Skeletal muscle satellite cell (primary cell): ENCODE data around the gene YWHAE.
"Not testable (repeated sequence)": the region's sequence is repeated elsewhere in the genome, so short reads cannot be mapped to it uniquely, and the experiment has no call there.

Source experiments
- H3K27me3 ChIP-seq: 2 replicates; pipeline ENCODE4 v1.7.0; 2013; ENCODE audit warnings: low read length; ENCODE audit not compliant: control insufficient read depth, insufficient read depth
- H3K36me3 ChIP-seq: 2 replicates; pipeline ENCODE4 v1.7.0; 2013; ENCODE audit warnings: mild to moderate bottlenecking, control low read depth, low read length; ENCODE audit not compliant: insufficient read depth
- H3K4me1 ChIP-seq: 2 replicates; pipeline ENCODE4 v1.7.0; 2013; ENCODE audit warnings: low read length; ENCODE audit not compliant: control insufficient read depth, insufficient read depth
- H3K4me2 ChIP-seq: 2 replicates; pipeline ENCODE4 v1.7.0; 2013; ENCODE audit warnings: mild to moderate bottlenecking, low read length
- H3K4me3 ChIP-seq: 2 replicates; pipeline ENCODE4 v1.7.0; 2013; ENCODE audit warnings: low read length
- H3K9ac ChIP-seq: 2 replicates; pipeline ENCODE4 v1.7.0; 2013; ENCODE audit warnings: mild to moderate bottlenecking, low read depth, low read length, moderate library complexity
- H3K9me3 ChIP-seq: replicated peaks from 2 replicates; pipeline ENCODE4 v1.7.0; 2013; ENCODE audit warnings: mild to moderate bottlenecking, control low read depth, low read length

Gene YWHAE

DNA sequence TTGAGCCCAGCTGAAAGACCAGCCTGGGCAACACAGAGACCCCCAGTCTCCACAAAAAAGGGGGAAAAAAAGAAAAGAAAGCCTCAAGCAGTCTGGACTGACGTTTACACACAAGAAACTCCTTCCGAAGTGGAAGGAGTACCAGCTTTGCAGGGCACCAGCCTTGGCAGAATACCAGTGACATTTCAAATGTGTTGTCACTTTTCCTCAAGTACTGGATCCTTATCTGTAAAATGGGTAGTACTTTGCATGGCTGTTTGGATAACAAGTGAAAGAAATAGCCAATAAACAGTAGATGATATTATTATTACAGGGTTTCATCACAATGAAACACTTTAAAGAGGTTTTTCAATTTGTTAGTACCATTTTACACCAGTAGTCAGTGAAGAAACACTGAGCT lies 14.2 kb downstream of the YWHAE start:
- no peak overlapping the region for H3K4me2 ChIP-seq
- H3K27me3 ChIP-seq: no peaks in the 10 kb centered on the region
- H3K9ac ChIP-seq: no peak overlapping the region
- no peak overlapping the region for H3K4me3 ChIP-seq
- no peaks in the 10 kb centered on the region for H3K9me3 ChIP-seq
- no peaks in the 10 kb centered on the region for H3K36me3 ChIP-seq
- H3K4me1 ChIP-seq: peaks cover 36% of the 10 kb centered on the region

- H3K4me2 ChIP-seq: no peak overlapping the region
- H3K4me3 ChIP-seq: no peak overlapping the region
- no peaks in the 10 kb centered on the region for H3K36me3 ChIP-seq
- H3K9ac ChIP-seq: no peak overlapping the region
- H3K27me3 ChIP-seq: no peaks in the 10 kb centered on the region
- peaks cover 36% of the 10 kb centered on the region for H3K4me1 ChIP-seq
- no peaks in the 10 kb centered on the region for H3K9me3 ChIP-seq
Measured at GRCh38 chr17:1384905-1385435, 15.1 kb downstream of the YWHAE start.

- no peaks in the 10 kb centered on the region for H3K27me3 ChIP-seq
- H3K4me1 ChIP-seq: peaks cover 57% of the 10 kb centered on the region
- H3K4me2 ChIP-seq: no peak overlapping the region
- H3K36me3 ChIP-seq: peaks cover 3% of the 10 kb centered on the region
- no peak overlapping the region for H3K4me3 ChIP-seq
- no peaks in the 10 kb centered on the region for H3K9me3 ChIP-seq
- no peak overlapping the region for H3K9ac ChIP-seq
Measured at GRCh38 chr17:1379930-1380313, 20.1 kb downstream of the YWHAE start.

DNA sequence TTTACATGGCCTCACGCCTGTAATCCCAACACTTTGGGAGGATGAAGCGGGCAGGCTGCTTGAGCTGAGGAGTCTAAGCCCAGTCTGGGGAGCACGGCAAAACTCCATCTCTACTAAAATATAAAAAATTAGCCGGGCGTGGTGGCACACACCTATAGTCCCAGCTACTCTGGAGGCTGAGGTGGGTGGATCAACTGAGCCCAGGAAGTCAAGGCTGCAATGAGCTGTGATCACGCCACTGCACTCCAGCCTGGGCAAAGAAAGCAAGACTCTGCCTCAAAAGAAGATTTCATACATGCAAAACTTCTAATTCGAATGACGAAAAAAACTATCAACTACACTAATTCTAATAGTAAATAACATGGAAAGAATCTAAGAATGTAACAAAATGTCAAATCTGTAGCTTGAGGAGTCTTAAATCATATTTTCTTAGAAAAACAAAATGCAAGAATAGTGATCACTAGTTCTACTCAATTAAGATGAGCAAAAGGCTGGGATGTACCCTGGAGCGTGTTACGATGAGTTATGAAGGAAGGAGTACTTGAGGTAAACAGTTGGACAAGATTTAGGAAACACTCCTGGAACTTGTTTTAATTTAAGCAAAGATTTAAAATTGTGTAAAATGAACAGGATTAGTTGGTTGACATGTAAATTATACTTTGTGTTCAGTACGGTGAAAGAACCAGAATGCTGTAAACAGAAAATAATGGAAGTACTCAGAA lies 20.7 kb downstream of the YWHAE start:
- peaks cover 6% of the 10 kb centered on the region for H3K36me3 ChIP-seq
- peaks cover 63% of the 10 kb centered on the region for H3K4me1 ChIP-seq
- no peak overlapping the region for H3K9ac ChIP-seq
- H3K4me2 ChIP-seq: no peak overlapping the region
- no peaks in the 10 kb centered on the region for H3K9me3 ChIP-seq
- H3K4me3 ChIP-seq: no peak overlapping the region
- no peaks in the 10 kb centered on the region for H3K27me3 ChIP-seq

DNA sequence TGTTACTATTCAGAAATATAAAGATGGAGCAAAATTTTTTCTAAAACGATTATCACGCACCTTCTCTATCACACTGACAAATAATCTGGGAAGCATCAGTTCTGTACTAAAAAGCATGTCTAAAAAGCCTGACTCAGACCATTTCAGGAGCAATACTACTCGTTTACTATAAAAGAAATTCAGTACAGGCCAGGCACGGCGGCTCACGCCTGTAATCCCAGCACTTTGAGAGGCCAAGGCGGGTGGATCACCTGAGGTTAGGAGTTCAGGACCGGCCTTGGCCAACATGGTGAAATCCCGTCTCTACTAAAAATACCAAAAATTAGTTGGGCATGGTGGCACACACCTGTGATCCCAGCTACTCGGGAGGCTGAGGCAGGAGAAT lies 21.6 kb downstream of the YWHAE start:
- not testable (repeated sequence) for H3K4me3 ChIP-seq, H3K27me3 ChIP-seq, H3K9me3 ChIP-seq, H3K9ac ChIP-seq, H3K4me2 ChIP-seq
- peaks cover 11% of the 10 kb centered on the region for H3K36me3 ChIP-seq
- H3K4me1 ChIP-seq: peaks cover 66% of the 10 kb centered on the region

GRCh38 chr17:1377334-1377733 lies 22.7 kb downstream of the YWHAE start:
- Histone ChIP-seq H3K27me3 (no peaks in the 10 kb centered on the region), H3K9me3 (no peaks in the 10 kb centered on the region), H3K4me3 (no peak overlapping the region), H3K4me2 (no peak overlapping the region), H3K9ac (no peak overlapping the region), H3K36me3 (peaks cover 20% of the 10 kb centered on the region), H3K4me1 (peaks cover 66% of the 10 kb centered on the region)

DNA sequence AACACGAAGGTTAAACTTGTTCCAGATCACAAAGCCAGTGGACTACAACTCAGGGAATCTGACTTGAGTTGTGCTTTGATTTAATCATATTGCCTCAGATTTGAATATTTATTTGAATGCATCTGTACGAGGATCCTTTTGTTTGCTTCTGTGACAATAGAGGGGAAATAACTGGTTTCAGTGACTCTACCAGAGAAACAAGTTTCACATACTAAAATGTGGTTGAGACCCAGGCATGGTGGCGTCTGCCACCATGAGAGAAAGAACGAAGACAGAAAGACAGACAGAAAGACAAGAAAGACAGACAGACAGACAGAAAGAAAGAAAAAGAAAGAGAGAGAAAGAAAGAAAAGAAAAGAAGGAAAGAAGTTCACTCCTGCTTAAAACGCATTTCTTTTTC lies 24.0 kb downstream of the YWHAE start:
- H3K36me3 ChIP-seq: peaks cover 24% of the 10 kb centered on the region
- peak overlapping the region; percentile 22 for H3K4me2 ChIP-seq
- no peak overlapping the region for H3K4me3 ChIP-seq
- H3K9me3 ChIP-seq: no peaks in the 10 kb centered on the region
- no peaks in the 10 kb centered on the region for H3K27me3 ChIP-seq
- H3K9ac ChIP-seq: no peak overlapping the region
- H3K4me1 ChIP-seq: peaks cover 66% of the 10 kb centered on the region

- no peaks in the 10 kb centered on the region for H3K9me3 ChIP-seq
- peaks cover 24% of the 10 kb centered on the region for H3K36me3 ChIP-seq
- H3K4me3 ChIP-seq: no peak overlapping the region
- peaks cover 61% of the 10 kb centered on the region for H3K4me1 ChIP-seq
- H3K4me2 ChIP-seq: peak overlapping the region; percentile 22
- H3K9ac ChIP-seq: no peak overlapping the region
- H3K27me3 ChIP-seq: no peaks in the 10 kb centered on the region
Measured at GRCh38 chr17:1375615-1376014, 24.4 kb downstream of the YWHAE start.

GRCh38 chr17:1374431-1375177 lies 25.4 kb downstream of the YWHAE start:
- H3K9ac ChIP-seq: no peak overlapping the region
- H3K4me2 ChIP-seq: no peak overlapping the region
- no peak overlapping the region for H3K4me3 ChIP-seq
- H3K27me3 ChIP-seq: no peaks in the 10 kb centered on the region
- peaks cover 27% of the 10 kb centered on the region for H3K36me3 ChIP-seq
- peaks cover 52% of the 10 kb centered on the region for H3K4me1 ChIP-seq
- H3K9me3 ChIP-seq: no peaks in the 10 kb centered on the region

- Histone ChIP-seq H3K4me3 (no peak overlapping the region), H3K27me3 (no peaks in the 10 kb centered on the region), H3K36me3 (peaks cover 33% of the 10 kb centered on the region), H3K4me1 (peaks cover 47% of the 10 kb centered on the region), H3K9ac (no peak overlapping the region), H3K4me2 (no peak overlapping the region), H3K9me3 (no peaks in the 10 kb centered on the region)
Measured at GRCh38 chr17:1373707-1374237, 26.2 kb downstream of the YWHAE start.

- H3K4me3 ChIP-seq: no peak overlapping the region
- H3K36me3 ChIP-seq: peaks cover 37% of the 10 kb centered on the region
- peaks cover 46% of the 10 kb centered on the region for H3K4me1 ChIP-seq
- H3K27me3 ChIP-seq: no peaks in the 10 kb centered on the region
- no peak overlapping the region for H3K9ac ChIP-seq
- no peak overlapping the region for H3K4me2 ChIP-seq
- H3K9me3 ChIP-seq: no peaks in the 10 kb centered on the region
Measured at GRCh38 chr17:1372618-1373017, 27.4 kb downstream of the YWHAE start.
